HG02571 (cell line): ENCODE measurements around the gene AVEN.
"Not testable (repeated sequence)": the region's sequence is repeated elsewhere in the genome, so short reads cannot be mapped to it uniquely, and the experiment has no call there.

ENCODE experiments used
- ATAC-seq: cut with Tn5 transposase; IDR thresholded peaks from one replicate; pipeline ENCODE4 v1.9.1; 2021; ENCODE audit warnings: mild to moderate bottlenecking, moderate library complexity; ENCODE audit not compliant: unreplicated experiment

Gene AVEN

GRCh38 chr15:34038871-34039789 is at the start of gene AVEN:
Gene AVEN, minus strand, starts transcription at chr15:34039204. Its CDS starts 158 bp downstream, at chr15:34039046.
- ATAC-seq, result peak; percentile 52

- ATAC-seq, result no peak
Measured at GRCh38 chr15:34085746-34086145, 46.7 kb upstream of the AVEN start.

GRCh38 chr15:34084086-34084485 is 45.1 kb upstream of the AVEN start:
- ATAC-seq, result no peak

GRCh38 chr15:34079904-34080303 is 40.9 kb upstream of the AVEN start:
- ATAC-seq, result no peak

GRCh38 chr15:34078900-34079299 is 39.9 kb upstream of the AVEN start:
- ATAC-seq, result no peak

- no peak for ATAC-seq
Measured at GRCh38 chr15:34076785-34077184, 37.8 kb upstream of the AVEN start.

GRCh38 chr15:34070003-34070402 is 31.0 kb upstream of the AVEN start:
- ATAC-seq, result no peak

GRCh38 chr15:34065941-34066340 is 26.9 kb upstream of the AVEN start:
- ATAC-seq, result no peak

GRCh38 chr15:34065261-34065660 is 26.3 kb upstream of the AVEN start:
- no peak for ATAC-seq

GRCh38 chr15:34064438-34064837 is 25.4 kb upstream of the AVEN start:
- no peak for ATAC-seq

GRCh38 chr15:34059946-34060345 is 20.9 kb upstream of the AVEN start:
- no peak for ATAC-seq

- no peak for ATAC-seq
Measured at GRCh38 chr15:34059476-34059875, 20.5 kb upstream of the AVEN start.

GRCh38 chr15:34056911-34057310 is 17.9 kb upstream of the AVEN start:
- no peak for ATAC-seq

- no peak for ATAC-seq
Measured at GRCh38 chr15:34055868-34056595, 17.0 kb upstream of the AVEN start.

GRCh38 chr15:34054081-34054707 is 15.2 kb upstream of the AVEN start:
- ATAC-seq, result no peak

- ATAC-seq, result not testable (repeated sequence)
Measured at GRCh38 chr15:34050385-34050784, 11.4 kb upstream of the AVEN start.

GRCh38 chr15:34049112-34049511 is 10.1 kb upstream of the AVEN start:
- ATAC-seq, result no peak

- no peak for ATAC-seq
Measured at GRCh38 chr15:34047893-34048775, 9.1 kb upstream of the AVEN start.

GRCh38 chr15:34046471-34047145 is 7.6 kb upstream of the AVEN start:
- no peak for ATAC-seq

GRCh38 chr15:34043813-34044212 is 4.8 kb upstream of the AVEN start:
- no peak for ATAC-seq
